PC-3 (cell line): ENCODE data around the gene LYRM9. TPM values are rescaled to one million over a fixed set of nuclear protein-coding genes. Genes with fewer than 3 reads are reported as not detected.
"Not testable (repeated sequence)": the region's sequence is repeated elsewhere in the genome, so short reads cannot be mapped to it uniquely, and the experiment has no call there.

Experiments used
- ATAC-seq: fragments of 200-7000 bp; cut with Tn5 transposase; 2 replicates; pipeline ENCODE4 v1.9.1; 2020; ENCODE audit warnings: mild to moderate bottlenecking, moderate library complexity
- BruUV-seq: library from RNA; stranded (reverse); fragments of 400-500 nt; replicated peaks from 2 replicates; lab custom pipeline; 2021; lab: Mats Ljungman, UMichigan
- CTCF ChIA-PET: fragments of 300-600 bp; sonication (Branson Sonifier 250); formaldehyde crosslinking; loops from one replicate; lab custom pipeline; 2022; ENCODE audit warnings: antibody characterized with exemption; lab: Charles Lee
- POLR2A ChIA-PET: fragments of 300-600 bp; sonication (Branson Sonifier 250); formaldehyde crosslinking; loops from one replicate; lab custom pipeline; 2022; ENCODE audit warnings: antibody characterized with exemption; ENCODE audit not compliant: unreplicated experiment; lab: Charles Lee
- DNase-seq: peaks from one replicate; pipeline ENCODE4 v3.0.0-alpha.2; 2015
- H2AFZ ChIP-seq: fragments of 300-600 bp; sonication (generic); 2 replicates; pipeline ENCODE4 v1.6.0; 2016; ENCODE audit warnings: antibody characterized with exemption, low read length
- H3F3A ChIP-seq: fragments of 300-600 bp; sonication (generic); one replicate; pipeline ENCODE4 v1.6.0; 2017; ENCODE audit warnings: antibody characterized with exemption, low read length, control low read depth, mild to moderate bottlenecking; ENCODE audit not compliant: unreplicated experiment
- H3K27ac ChIP-seq: fragments of 300-600 bp; sonication (generic); 2 replicates; pipeline ENCODE4 v1.5.1; 2016; ENCODE audit warnings: mild to moderate bottlenecking, low read length
- H3K27me3 ChIP-seq: fragments of 300-600 bp; sonication (generic); 2 replicates; pipeline ENCODE4 v1.6.1; 2016; ENCODE audit warnings: low read length, mixed read lengths
- H3K36me3 ChIP-seq: fragments of 300-600 bp; sonication (generic); 2 replicates; pipeline ENCODE4 v1.6.1; 2016; ENCODE audit warnings: low read depth, mixed run types, low read length, mixed read lengths
- H3K4me1 ChIP-seq: fragments of 300-600 bp; sonication (generic); 2 replicates; pipeline ENCODE4 v1.5.1; 2016; ENCODE audit warnings: low read length; ENCODE audit not compliant: insufficient read depth
- H3K4me2 ChIP-seq: fragments of 300-600 bp; sonication (generic); 2 replicates; pipeline ENCODE4 v1.6.0; 2016; ENCODE audit warnings: low read length
- H3K4me3 ChIP-seq: fragments of 300-600 bp; sonication (generic); 2 replicates; pipeline ENCODE4 v1.5.1; 2016; ENCODE audit warnings: mild to moderate bottlenecking, low read length, mixed read lengths
- H3K79me2 ChIP-seq: fragments of 300-600 bp; sonication (generic); 2 replicates; pipeline ENCODE4 v1.6.1; 2017; ENCODE audit warnings: low read length, mixed read lengths
- H3K9ac ChIP-seq: fragments of 300-600 bp; sonication (generic); 2 replicates; pipeline ENCODE4 v1.6.0; 2016; ENCODE audit warnings: mild to moderate bottlenecking, low read length
- H3K9me2 ChIP-seq: fragments of 300-600 bp; sonication (generic); replicated peaks from 2 replicates; pipeline ENCODE4 v1.6.1; 2016; ENCODE audit warnings: mixed run types, low read length, mixed read lengths
- H3K9me3 ChIP-seq: fragments of 300-600 bp; sonication (generic); 2 replicates; pipeline ENCODE4 v1.6.1; 2016; ENCODE audit warnings: low read length, mixed read lengths
- H4K20me1 ChIP-seq: fragments of 300-600 bp; sonication (generic); 2 replicates; pipeline ENCODE4 v1.6.1; 2016; ENCODE audit warnings: low read length, mixed read lengths
- CTCF ChIP-seq: fragments of 300-600 bp; sonication (generic); conservative IDR thresholded peaks from 2 replicates; pipeline ENCODE4 v1.5.1; 2017; ENCODE audit warnings: antibody characterized with exemption, low read depth, mild to moderate bottlenecking, low read length
- EZH2 ChIP-seq: fragments of 300-600 bp; sonication (generic); IDR thresholded peaks from one replicate; pipeline ENCODE4 v1.6.1; 2017; ENCODE audit warnings: antibody characterized with exemption, mild to moderate bottlenecking, low read length; ENCODE audit not compliant: unreplicated experiment
- EZH2phosphoT487 ChIP-seq: fragments of 300-600 bp; sonication (generic); IDR thresholded peaks from 2 replicates; pipeline ENCODE4 v1.6.1; 2018; ENCODE audit warnings: mild to moderate bottlenecking, antibody characterized with exemption, low read length, borderline replicate concordance
- intact Hi-C: fragments of 100-400 bp; cut with micrococcal nuclease; formaldehyde crosslinking; loops from 2 replicates; pipeline ENCODE4 v1.9.0; 2023
- total RNA-seq: library from RNA; depleted of rRNA; stranded (reverse); fragments of >200 nt; gene quantifications from 2 replicates; pipeline ENCODE4 v1.2.3, GENCODE V29; 2014

Gene LYRM9
- total RNA-seq, 1 experiment from 2014 or later, result 0.58 TPM

- Histone ChIP-seq H3K9me3 (no peaks in the 10 kb centered on the region), H4K20me1 (no peaks in the 10 kb centered on the region), H3K27me3 (no peaks in the 10 kb centered on the region), H3K4me3 (no peak overlapping the region), H3K4me2 (no peak overlapping the region), H2AFZ (no peak overlapping the region), H3F3A (no peaks in the 10 kb centered on the region), H3K9me2 (no peaks in the 10 kb centered on the region), H3K36me3 (no peaks in the 10 kb centered on the region), H3K9ac (no peak overlapping the region), H3K79me2 (no peaks in the 10 kb centered on the region), H3K27ac (no peak overlapping the region), H3K4me1 (peaks cover 4% of the 10 kb centered on the region)
- no peak for ATAC-seq
- intact Hi-C loops, result no loop called here
- CTCF ChIA-PET, result no interaction called here
- BruUV-seq, result no TSS peak
- no peak for DNase-seq
- no peak for TF ChIP-seq CTCF
- no peak for TF ChIP-seq EZH2
- no peak for TF ChIP-seq EZH2phosphoT487
- POLR2A ChIA-PET, result no interaction called here
Observed at GRCh38 chr17:27888945-27889344, 4.2 kb downstream of the LYRM9 start.

GRCh38 chr17:27888067-27888466 lies 5.1 kb downstream of the LYRM9 start:
- no peaks in the 10 kb centered on the region for H3K27me3 ChIP-seq
- CTCF ChIA-PET, result no interaction called here
- H3F3A ChIP-seq, result no peaks in the 10 kb centered on the region
- TF ChIP-seq EZH2phosphoT487, result no peak
- H3K4me2 ChIP-seq, result no peak overlapping the region
- no TSS peak for BruUV-seq
- H3K36me3 ChIP-seq, result no peaks in the 10 kb centered on the region
- peaks cover 4% of the 10 kb centered on the region for H3K4me1 ChIP-seq
- H2AFZ ChIP-seq, result no peak overlapping the region
- DNase-seq (no peak), ATAC-seq (no peak)
- no peak overlapping the region for H3K4me3 ChIP-seq
- H3K79me2 ChIP-seq, result no peaks in the 10 kb centered on the region
- H3K9ac ChIP-seq, result no peak overlapping the region
- no peak overlapping the region for H3K27ac ChIP-seq
- no peaks in the 10 kb centered on the region for H4K20me1 ChIP-seq
- intact Hi-C loops, result no loop called here
- no peaks in the 10 kb centered on the region for H3K9me3 ChIP-seq
- POLR2A ChIA-PET, result no interaction called here
- H3K9me2 ChIP-seq, result no peaks in the 10 kb centered on the region

GRCh38 chr17:27886348-27886906 lies 6.7 kb downstream of the LYRM9 start:
- H3K9ac ChIP-seq, intact Hi-C loops, BruUV-seq: not testable (repeated sequence)

More at GRCh38 chr17:27886348-27886906, 6.7 kb downstream of the LYRM9 start:
- DNase-seq, ATAC-seq, POLR2A ChIA-PET, H3K9me3 ChIP-seq, H3F3A ChIP-seq, H3K9me2 ChIP-seq, H3K4me3 ChIP-seq, CTCF ChIA-PET, H3K4me1 ChIP-seq, H2AFZ ChIP-seq, H3K36me3 ChIP-seq, H3K4me2 ChIP-seq, H4K20me1 ChIP-seq, H3K27ac ChIP-seq, H3K27me3 ChIP-seq, H3K79me2 ChIP-seq: not testable (repeated sequence)
